RWPE1 (cell line): ENCODE data around the gene RASGRF2.
A peak's percentile ranks its signal among the peaks of the same experiment; 100 is the strongest.

Experiments
- CTCF ChIA-PET: fragments of 350-600 bp; sonication (Branson Sonifier 250); formaldehyde crosslinking; extraction: SDS; loops from one replicate; lab custom pipeline; 2021; lab: Yijun Ruan, JAX
- POLR2A ChIA-PET: fragments of 400-600 bp; formaldehyde crosslinking; extraction: SDS; loops from one replicate; lab custom pipeline; 2020; ENCODE audit warnings: antibody characterized with exemption; ENCODE audit not compliant: low non-redundant PET; lab: Yijun Ruan, JAX
- DNase-seq: peaks from one replicate; pipeline ENCODE4 v3.0.0; 2012; ENCODE audit warnings: low spot score
- H3K27ac ChIP-seq: fragments of 450-650 bp; 2 replicates; pipeline ENCODE4 v1.5.1; 2017
- TF ChIP-seq, protein P1 (sequence below): fragments of 450-650 bp; conservative IDR thresholded peaks from 2 replicates; pipeline ENCODE4 v1.5.1; 2017; ENCODE audit warnings: low read depth, mild to moderate bottlenecking

The RASGRF2 gene

DNA sequence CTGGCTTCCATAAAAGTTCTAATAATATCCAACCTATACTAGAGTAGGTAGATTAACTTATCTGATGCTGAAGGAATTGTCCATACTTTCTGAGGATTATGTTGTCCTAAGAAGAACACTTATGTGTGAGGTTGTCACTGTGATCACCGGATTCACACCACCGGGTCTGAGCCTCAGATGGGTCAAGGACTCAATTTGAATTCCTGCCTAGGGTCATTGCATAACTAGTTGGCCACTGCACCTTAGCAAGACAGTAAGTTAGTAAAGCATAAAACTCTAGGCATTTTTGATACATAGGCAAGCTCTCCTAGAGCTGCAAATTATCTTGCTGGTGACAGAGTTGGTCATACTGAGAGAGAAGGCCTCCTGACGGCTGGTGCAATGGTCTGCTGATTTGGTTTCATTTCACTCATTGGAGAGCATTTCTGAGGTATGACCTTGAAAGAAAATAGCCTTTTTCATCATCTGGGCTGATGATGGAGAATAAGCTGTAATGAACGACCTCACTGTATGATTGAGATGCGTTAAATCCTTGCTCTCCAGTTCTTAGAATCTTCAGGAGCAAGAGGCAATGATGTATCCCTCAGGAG is 200.9 kb downstream of the RASGRF2 start:
- TF ChIP-seq, protein P1, sequence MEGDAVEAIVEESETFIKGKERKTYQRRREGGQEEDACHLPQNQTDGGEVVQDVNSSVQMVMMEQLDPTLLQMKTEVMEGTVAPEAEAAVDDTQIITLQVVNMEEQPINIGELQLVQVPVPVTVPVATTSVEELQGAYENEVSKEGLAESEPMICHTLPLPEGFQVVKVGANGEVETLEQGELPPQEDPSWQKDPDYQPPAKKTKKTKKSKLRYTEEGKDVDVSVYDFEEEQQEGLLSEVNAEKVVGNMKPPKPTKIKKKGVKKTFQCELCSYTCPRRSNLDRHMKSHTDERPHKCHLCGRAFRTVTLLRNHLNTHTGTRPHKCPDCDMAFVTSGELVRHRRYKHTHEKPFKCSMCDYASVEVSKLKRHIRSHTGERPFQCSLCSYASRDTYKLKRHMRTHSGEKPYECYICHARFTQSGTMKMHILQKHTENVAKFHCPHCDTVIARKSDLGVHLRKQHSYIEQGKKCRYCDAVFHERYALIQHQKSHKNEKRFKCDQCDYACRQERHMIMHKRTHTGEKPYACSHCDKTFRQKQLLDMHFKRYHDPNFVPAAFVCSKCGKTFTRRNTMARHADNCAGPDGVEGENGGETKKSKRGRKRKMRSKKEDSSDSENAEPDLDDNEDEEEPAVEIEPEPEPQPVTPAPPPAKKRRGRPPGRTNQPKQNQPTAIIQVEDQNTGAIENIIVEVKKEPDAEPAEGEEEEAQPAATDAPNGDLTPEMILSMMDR: no peak
- H3K27ac ChIP-seq: no peak overlapping the region
- ChIA-PET POLR2A (no interaction called here), CTCF (interaction anchor here (0.6 kb wide), 1 partner anchor 247 kb away, joined by 4 read pairs; no protein-coding TSS in a partner anchor)
- no peak for DNase-seq

DNA sequence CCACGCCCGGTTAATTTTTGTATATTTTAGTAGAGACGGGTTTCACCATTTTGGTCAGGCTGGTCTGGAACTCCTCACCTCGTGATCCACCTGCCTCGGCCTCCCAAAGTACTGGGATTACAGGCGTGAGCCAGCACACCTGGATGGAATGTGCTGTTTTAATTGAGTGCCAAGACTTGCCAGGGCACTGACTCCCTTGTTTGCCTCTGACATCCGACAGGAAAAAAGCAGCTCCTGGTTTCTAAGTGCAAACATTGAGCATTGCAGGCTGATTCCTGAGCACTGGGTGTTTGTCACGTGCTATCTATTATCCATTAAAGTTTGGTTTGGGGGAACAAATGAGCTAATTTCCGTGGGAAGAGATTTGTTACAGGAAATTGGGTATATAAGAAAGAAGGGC is 202.3 kb downstream of the RASGRF2 start:
- TF ChIP-seq, protein P1: no peak
- DNase-seq: peak; percentile 13
- H3K27ac ChIP-seq: no peak overlapping the region
- ChIA-PET POLR2A (no interaction called here), CTCF (interaction anchor here (0.6 to 0.8 kb wide), 3 partner anchors 137 to 347 kb away, joined by 3 to 6 read pairs (median 3); no protein-coding TSS in a partner anchor)

DNA sequence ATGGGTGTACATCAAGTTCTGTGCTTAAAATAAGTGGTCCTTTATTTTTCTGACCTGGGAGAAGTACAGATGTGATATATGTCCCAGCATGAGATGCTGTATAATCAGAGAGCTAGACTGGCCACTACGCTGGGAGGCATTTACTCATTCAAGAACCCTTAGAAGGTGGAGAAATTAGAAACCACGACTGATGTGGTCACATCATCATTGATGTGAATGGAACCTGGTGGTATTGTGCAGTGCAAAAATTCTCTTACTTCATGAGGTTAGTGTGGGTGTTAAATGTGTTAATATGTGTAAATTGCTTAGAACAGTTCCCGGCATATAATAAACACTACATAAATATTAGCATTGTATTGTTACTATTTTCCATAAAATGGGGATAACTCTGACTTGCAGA is 203.5 kb downstream of the RASGRF2 start:
- TF ChIP-seq, protein P1: no peak
- CTCF ChIA-PET: interaction anchor here (0.9 kb wide), 1 partner anchor 455 kb away, joined by 3 read pairs; no protein-coding TSS in a partner anchor
- DNase-seq: no peak
- H3K27ac ChIP-seq: no peak overlapping the region
- POLR2A ChIA-PET: no interaction called here

DNA sequence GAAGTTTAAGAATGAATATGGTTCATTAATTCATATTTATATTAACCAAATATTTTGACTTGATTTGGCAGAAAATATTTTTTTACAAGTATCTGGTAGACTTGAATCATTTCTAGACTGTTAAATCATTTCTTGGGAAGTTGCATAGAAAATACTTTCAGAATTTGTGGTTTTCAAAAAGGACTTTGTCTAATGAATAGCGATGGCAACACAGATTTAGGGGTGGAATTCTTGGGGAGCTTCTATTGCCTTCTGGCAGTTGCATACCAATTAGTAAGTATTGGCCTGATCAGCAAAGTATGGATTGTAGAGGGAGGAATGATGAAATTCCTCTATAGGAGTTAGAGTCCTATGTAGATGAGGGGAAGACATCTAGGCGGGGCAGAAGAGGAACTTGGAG is 204.3 kb downstream of the RASGRF2 start:
- no peak for DNase-seq
- TF ChIP-seq, protein P1: no peak
- ChIA-PET POLR2A (no interaction called here), CTCF (interaction anchor here (0.6 kb wide), 1 partner anchor 11 kb away, joined by 3 read pairs; no protein-coding TSS in a partner anchor)
- H3K27ac ChIP-seq: no peak overlapping the region

DNA sequence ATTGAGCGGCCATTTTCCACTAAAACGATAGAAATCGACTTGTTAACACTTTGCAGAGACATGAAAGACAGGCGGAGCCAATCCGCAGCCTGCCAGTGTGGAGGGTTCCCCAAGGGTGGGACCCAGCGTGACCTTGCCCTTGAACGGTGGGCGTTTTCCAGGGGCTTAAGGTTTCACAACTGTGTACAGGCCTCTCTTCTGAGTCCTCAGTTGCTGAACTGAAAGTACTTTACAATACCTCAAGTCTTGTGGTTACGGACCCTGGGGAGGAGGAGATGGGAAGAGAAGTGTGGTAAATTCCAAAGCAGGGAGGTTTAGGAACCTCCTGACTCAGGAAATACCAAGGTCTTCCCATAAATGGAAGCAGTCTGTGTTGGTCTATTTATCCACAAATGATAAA is 204.8 kb downstream of the RASGRF2 start:
- TF ChIP-seq, protein P1: no peak
- ChIA-PET POLR2A (no interaction called here), CTCF (interaction anchor here (0.6 to 1.2 kb wide), 9 partner anchors 8 to 669 kb away, joined by 3 to 4 read pairs (median 3); partner anchors contain the start of gene RASGRF2)
- no peak for DNase-seq
- H3K27ac ChIP-seq: no peak overlapping the region

DNA sequence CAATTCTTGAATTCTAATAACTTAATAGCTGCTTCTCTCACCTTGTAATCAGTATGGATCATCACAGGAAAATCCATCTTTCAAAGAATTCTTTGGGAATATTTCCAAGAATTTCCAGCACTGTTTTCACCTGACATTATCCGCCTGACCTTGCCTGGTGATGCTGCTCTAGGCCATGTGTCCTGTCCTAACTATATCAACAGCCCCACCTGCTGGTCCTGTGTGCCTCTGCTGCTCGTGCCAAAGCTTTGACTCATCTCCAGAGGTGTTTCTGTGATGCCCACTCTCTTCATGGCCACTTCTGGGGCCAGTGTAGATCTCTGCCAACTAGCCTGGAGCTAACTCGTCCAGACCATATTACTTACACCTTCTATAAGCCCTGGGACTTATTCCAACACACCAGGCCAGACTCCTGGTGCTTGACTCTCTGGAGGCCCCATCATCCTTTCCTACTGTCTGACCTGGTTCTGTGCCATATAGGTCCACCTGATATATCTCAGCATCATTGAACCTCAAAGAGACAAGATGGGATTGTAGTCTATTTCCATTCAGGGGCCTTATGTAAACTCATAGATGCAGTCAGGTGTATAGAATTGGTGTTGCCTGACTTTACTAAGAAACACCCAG is 205.4 kb downstream of the RASGRF2 start:
- POLR2A ChIA-PET: no interaction called here

More for the DNA sequence above, 205.4 kb downstream of the RASGRF2 start:
- no peak overlapping the region for H3K27ac ChIP-seq
- CTCF ChIA-PET: interaction anchor here (0.6 to 1.2 kb wide), 17 partner anchors 9 to 705 kb away, joined by 3 to 5 read pairs (median 3); partner anchors contain the start of genes RASGRF2 and ZCCHC9
- peak; percentile 90 for DNase-seq
- TF ChIP-seq, protein P1: peak; percentile 81
